ENCODE data around the gene SNCB. TPM values are rescaled to one million over a fixed set of nuclear protein-coding genes. Genes with fewer than 3 reads are reported as not detected.

Gene SNCB
- total RNA-seq, 5 donors from 2014 or later (not counting 1 experiment from before 2014, with no cell fraction given) = not detected

- no peaks in the 10 kb centered on the region for H3K27me3 ChIP-seq (replicated peaks in 1 of 2; ENCODE audit: control insufficient read depth in 2 of 2, extremely low read depth in 1 of 2, insufficient read depth in 2 of 2, low read length in 1 of 2)
- peaks cover 15% of the 10 kb centered on the region for H3K36me3 Mint-ChIP-seq
- CTCF ChIA-PET = interaction anchor here (0.5 to 1.4 kb wide), 2 partner anchors 9 to 293 kb away, joined by 3 to 11 read pairs; no protein-coding TSS in a partner anchor
- no peaks in the 10 kb centered on the region for H3K27me3 Mint-ChIP-seq
- H3K27ac ChIP-seq (ENCODE audit: low read length) = no peak overlapping the region
- DNase-seq = no peak
- no peaks in the 10 kb centered on the region for H3K9me3 ChIP-seq
- H3K4me3 Mint-ChIP-seq = no peak overlapping the region
- H3K4me1 Mint-ChIP-seq = peaks cover 56 to 66% (median 59%) of the 10 kb centered on the region in 3 donors
- peaks cover 0 to 14% of the 10 kb centered on the region in 2 donors for H3K36me3 ChIP-seq (ENCODE audit: control insufficient read depth in 2 of 2, extremely low read depth in 1 of 2, insufficient read depth in 1 of 2, low read length in 1 of 2)
- H3K9me3 Mint-ChIP-seq = no peaks in the 10 kb centered on the region
- H3K27ac Mint-ChIP-seq = peak overlapping the region in 1 of 2 donors; percentile 49
- WGBS (ENCODE audit: insufficient coverage) = 100% methylated on average over 5 of the region's 8 CpGs
- POLR2A ChIA-PET = no interaction called here
- H3K4me1 ChIP-seq (ENCODE audit: control insufficient read depth in 1 of 2, extremely low read depth in 1 of 2, insufficient read depth in 2 of 2, low read length in 2 of 2) = peaks cover 9 to 74% of the 10 kb centered on the region in 2 experiments
- no peak for ATAC-seq (replicated peaks in 1 of 4)
- no peak overlapping the region for H3K4me3 ChIP-seq (ENCODE audit: control insufficient read depth in 1 of 2, extremely low read depth in 1 of 2, low read length in 1 of 2)
These were observed 21.8 kb upstream of the SNCB start for GRCh38 chr5:176652136-176652535.

DNA sequence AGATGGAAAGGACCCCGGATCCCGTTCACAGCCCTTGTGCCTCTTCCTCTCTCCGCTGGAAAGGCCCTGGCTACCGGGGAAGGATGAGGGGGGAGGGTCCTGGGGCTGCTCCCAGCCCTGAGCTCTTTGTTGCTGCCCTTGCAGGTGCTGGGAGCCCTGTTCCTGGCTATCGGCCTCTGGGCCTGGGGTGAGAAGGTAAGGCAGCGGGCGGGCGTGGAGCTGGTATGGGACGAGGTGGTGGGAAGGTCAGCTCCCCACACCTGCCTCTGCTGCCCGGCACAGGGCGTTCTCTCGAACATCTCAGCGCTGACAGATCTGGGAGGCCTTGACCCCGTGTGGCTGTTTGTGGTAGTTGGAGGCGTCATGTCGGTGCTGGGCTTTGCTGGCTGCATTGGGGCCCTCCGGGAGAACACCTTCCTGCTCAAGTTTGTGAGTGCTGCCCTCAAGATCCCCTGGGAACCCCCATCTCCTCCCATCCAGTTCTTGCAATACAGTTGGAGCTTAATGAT, 21.2 kb upstream of the SNCB start:
- no peak for DNase-seq
- peak overlapping the region; percentile 19 to 49 for H3K27ac Mint-ChIP-seq
- peaks cover 0 to 14% of the 10 kb centered on the region in 2 donors for H3K36me3 ChIP-seq (ENCODE audit: control insufficient read depth in 2 of 2, extremely low read depth in 1 of 2, insufficient read depth in 1 of 2, low read length in 1 of 2)
- no peak overlapping the region for H3K4me3 ChIP-seq (ENCODE audit: control insufficient read depth in 1 of 2, extremely low read depth in 1 of 2, low read length in 1 of 2)
- H3K9me3 Mint-ChIP-seq = no peaks in the 10 kb centered on the region
- peaks cover 62 to 72% (median 63%) of the 10 kb centered on the region in 3 donors for H3K4me1 Mint-ChIP-seq
- 92% methylated on average over 8 of the region's 17 CpGs for WGBS (ENCODE audit: insufficient coverage)
- H3K27ac ChIP-seq (ENCODE audit: low read length) = no peak overlapping the region
- no peaks in the 10 kb centered on the region for H3K9me3 ChIP-seq
- ChIA-PET CTCF (interaction anchor here (0.5 to 1.4 kb wide), 2 partner anchors 9 to 292 kb away, joined by 3 to 11 read pairs; no protein-coding TSS in a partner anchor), POLR2A (interaction anchor here in 1 of 2 donors (0.6 kb wide), 1 partner anchor 191 kb away, joined by 3 read pairs; no protein-coding TSS in a partner anchor)
- no peaks in the 10 kb centered on the region for H3K27me3 ChIP-seq (replicated peaks in 1 of 2; ENCODE audit: control insufficient read depth in 2 of 2, extremely low read depth in 1 of 2, insufficient read depth in 2 of 2, low read length in 1 of 2)
- no peaks in the 10 kb centered on the region for H3K27me3 Mint-ChIP-seq
- no peak for ATAC-seq (replicated peaks in 1 of 4)
- no peak overlapping the region for H3K4me3 Mint-ChIP-seq
- peaks cover 15% of the 10 kb centered on the region for H3K36me3 Mint-ChIP-seq
- peaks cover 11 to 78% of the 10 kb centered on the region in 2 experiments for H3K4me1 ChIP-seq (ENCODE audit: control insufficient read depth in 1 of 2, extremely low read depth in 1 of 2, insufficient read depth in 2 of 2, low read length in 2 of 2)

- Mint-ChIP-seq H3K36me3 (peaks cover 11% of the 10 kb centered on the region), H3K9me3 (no peaks in the 10 kb centered on the region), H3K27ac (peak overlapping the region; percentile 68 to 91), H3K4me3 (peak overlapping the region in 1 of 3 donors; percentile 79), H3K4me1 (peaks cover 70 to 76% (median 71%) of the 10 kb centered on the region in 3 donors), H3K27me3 (no peaks in the 10 kb centered on the region)
- H3K4me3 ChIP-seq (ENCODE audit: control insufficient read depth in 1 of 2, extremely low read depth in 1 of 2, low read length in 1 of 2) = no peak overlapping the region
- peaks cover 0 to 12% of the 10 kb centered on the region in 2 donors for H3K36me3 ChIP-seq (ENCODE audit: control insufficient read depth in 2 of 2, extremely low read depth in 1 of 2, insufficient read depth in 1 of 2, low read length in 1 of 2)
- ATAC-seq (replicated peaks in 1 of 4) (no peak), DNase-seq (no peak)
- POLR2A ChIA-PET = interaction anchor here in 1 of 2 donors (0.6 kb wide), 1 partner anchor 242 kb away, joined by 5 read pairs; no protein-coding TSS in a partner anchor
- no peaks in the 10 kb centered on the region for H3K9me3 ChIP-seq
- no peak overlapping the region for H3K27ac ChIP-seq (ENCODE audit: low read length)
- peaks cover 11 to 86% of the 10 kb centered on the region in 2 experiments for H3K4me1 ChIP-seq (ENCODE audit: control insufficient read depth in 1 of 2, extremely low read depth in 1 of 2, insufficient read depth in 2 of 2, low read length in 2 of 2)
- H3K27me3 ChIP-seq (replicated peaks in 1 of 2; ENCODE audit: control insufficient read depth in 2 of 2, extremely low read depth in 1 of 2, insufficient read depth in 2 of 2, low read length in 1 of 2) = no peaks in the 10 kb centered on the region
- CTCF ChIA-PET = interaction anchor here in 1 of 2 donors (1.1 kb wide), 1 partner anchor 10 kb away, joined by 3 read pairs; no protein-coding TSS in a partner anchor
- 84% methylated on average over 8 of the region's 8 CpGs for WGBS (ENCODE audit: insufficient coverage)
These were observed 20.1 kb upstream of the SNCB start for GRCh38 chr5:176650354-176650884.

GRCh38 chr5:176648474-176649194, 18.3 kb upstream of the SNCB start:
- Histone ChIP-seq H3K27ac (ENCODE audit: low read length) (peak overlapping the region; percentile 53), H3K4me3 (ENCODE audit: control insufficient read depth in 1 of 2, extremely low read depth in 1 of 2, low read length in 1 of 2) (peak overlapping the region in 1 of 2 donors; percentile 47), H3K36me3 (ENCODE audit: control insufficient read depth in 2 of 2, extremely low read depth in 1 of 2, insufficient read depth in 1 of 2, low read length in 1 of 2) (peaks cover 0 to 3% of the 10 kb centered on the region in 2 donors), H3K4me1 (ENCODE audit: control insufficient read depth in 1 of 2, extremely low read depth in 1 of 2, insufficient read depth in 2 of 2, low read length in 2 of 2) (peaks cover 11 to 74% of the 10 kb centered on the region in 2 experiments), H3K9me3 (no peaks in the 10 kb centered on the region), H3K27me3 (replicated peaks in 1 of 2; ENCODE audit: control insufficient read depth in 2 of 2, extremely low read depth in 1 of 2, insufficient read depth in 2 of 2, low read length in 1 of 2) (no peaks in the 10 kb centered on the region)
- H3K36me3 Mint-ChIP-seq = peaks cover 5% of the 10 kb centered on the region
- peak overlapping the region; percentile 79 to 84 (median 83) for H3K4me3 Mint-ChIP-seq
- CTCF ChIA-PET = interaction anchor here (0.6 to 1.7 kb wide), 6 partner anchors 9 to 1487 kb away, joined by 3 to 9 read pairs (median 4); partner anchors contain the start of gene RNF44 (in 1 of the 2)
- POLR2A ChIA-PET = no interaction called here
- peaks cover 66 to 71% (median 69%) of the 10 kb centered on the region in 3 donors for H3K4me1 Mint-ChIP-seq
- 24% methylated on average over 9 of the region's 15 CpGs for WGBS (ENCODE audit: insufficient coverage)
- DNase-seq = peak in 26 of 35 experiments; percentile 17 to 64 (median 40)
- H3K27ac Mint-ChIP-seq = peak overlapping the region; percentile 91 to 93
- ATAC-seq (replicated peaks in 1 of 4) = peak in 2 of 4 experiments; percentile 9 to 21
- no peaks in the 10 kb centered on the region for H3K27me3 Mint-ChIP-seq
- no peaks in the 10 kb centered on the region for H3K9me3 Mint-ChIP-seq

- CTCF ChIA-PET = interaction anchor here (0.5 to 1.7 kb wide), 5 partner anchors 10 to 1487 kb away, joined by 3 to 15 read pairs (median 5); no protein-coding TSS in a partner anchor
- peaks cover 11 to 67% of the 10 kb centered on the region in 2 experiments for H3K4me1 ChIP-seq (ENCODE audit: control insufficient read depth in 1 of 2, extremely low read depth in 1 of 2, insufficient read depth in 2 of 2, low read length in 2 of 2)
- H3K4me3 ChIP-seq (ENCODE audit: control insufficient read depth in 1 of 2, extremely low read depth in 1 of 2, low read length in 1 of 2) = peak overlapping the region; percentile 45 to 47
- H3K9me3 ChIP-seq = no peaks in the 10 kb centered on the region
- peaks cover 0 to 3% of the 10 kb centered on the region in 2 donors for H3K36me3 ChIP-seq (ENCODE audit: control insufficient read depth in 2 of 2, extremely low read depth in 1 of 2, insufficient read depth in 1 of 2, low read length in 1 of 2)
- Mint-ChIP-seq H3K9me3 (no peaks in the 10 kb centered on the region), H3K27me3 (no peaks in the 10 kb centered on the region), H3K4me1 (peaks cover 59 to 64% (median 62%) of the 10 kb centered on the region in 3 donors), H3K27ac (peak overlapping the region; percentile 91 to 93), H3K36me3 (no peaks in the 10 kb centered on the region), H3K4me3 (peak overlapping the region; percentile 79 to 84 (median 83))
- ATAC-seq (replicated peaks in 1 of 4) = no peak
- H3K27ac ChIP-seq (ENCODE audit: low read length) = peak overlapping the region; percentile 53
- WGBS (ENCODE audit: insufficient coverage) = 50% methylated on average over 11 of the region's 20 CpGs
- POLR2A ChIA-PET = no interaction called here
- DNase-seq = peak in 2 of 35 experiments; percentile 18 to 42
- no peaks in the 10 kb centered on the region for H3K27me3 ChIP-seq (replicated peaks in 1 of 2; ENCODE audit: control insufficient read depth in 2 of 2, extremely low read depth in 1 of 2, insufficient read depth in 2 of 2, low read length in 1 of 2)
These were observed 17.6 kb upstream of the SNCB start for GRCh38 chr5:176647843-176648473.

Measured in T-cell (primary cell).